NT2/D1 (cell line): Measurements from ENCODE around the gene CDCA7L.

Source experiments
- SUZ12 ChIP-seq: IDR thresholded peaks from 2 replicates; pipeline ENCODE4 v1.6.1; 2011; ENCODE audit not compliant: insufficient read length, insufficient read depth; ENCODE audit errors: extremely low read depth
- YY1 ChIP-seq: IDR thresholded peaks from 2 replicates; pipeline ENCODE4 v1.6.1; 2011; ENCODE audit not compliant: insufficient read length, insufficient read depth
- ZNF274 ChIP-seq: IDR thresholded peaks from 2 replicates; pipeline ENCODE4 v1.6.1; 2011; ENCODE audit warnings: mild to moderate bottlenecking, low read depth, low read length

- TF ChIP-seq YY1 (no peak), ZNF274 (no peak), SUZ12 (no peak)
Observed at GRCh38 chr7:21939136-21939857, 6.4 kb downstream of the CDCA7L start.
